ENCODE data around the gene CTSO.

GRCh38 chr4:155891058-155891457, 62.6 kb downstream of the CTSO start:
- TF ChIP-seq EZH2 (IDR thresholded peaks at IDR 0.05; ENCODE audit: borderline replicate concordance, low read length) (no peak), CTCF (conservative IDR thresholded peaks at IDR 0.05 in 1 of 2, IDR thresholded peaks at IDR 0.05 in 1 of 2; ENCODE audit: extremely low read depth in 1 of 2, insufficient read depth in 1 of 2, low read depth in 1 of 2, low read length in 2 of 2) (no peak)
